SJSA1 (cell line): Measurements from ENCODE around the gene MGME1. TPM values are rescaled to one million over a fixed set of nuclear protein-coding genes. Genes with fewer than 3 reads are reported as not detected.
A peak's percentile ranks its signal among the peaks of the same experiment; 100 is the strongest.

Source experiments
- DNase-seq, 2 experiments: peaks; one replicate each; pipeline ENCODE4 v3.0.0-alpha.2; 2015 to 2020; ENCODE audit warnings: low spot score in 2 of 2, low read depth in 1 of 2
- H3K27ac ChIP-seq: fragments of 250-450 bp; sonication (Bioruptor Pico); 2 replicates; pipeline ENCODE4 v1.5.1; 2020; ENCODE audit warnings: mild to moderate bottlenecking, moderate library complexity
- H3K27me3 ChIP-seq: fragments of 250-450 bp; sonication (Bioruptor Pico); replicated peaks from 2 replicates; pipeline ENCODE4 v1.5.1; 2020; ENCODE audit warnings: mild to moderate bottlenecking, moderate library complexity
- H3K36me3 ChIP-seq: fragments of 250-450 bp; sonication (Bioruptor Pico); 2 replicates; pipeline ENCODE4 v1.5.1; 2020; ENCODE audit warnings: mild to moderate bottlenecking
- H3K4me1 ChIP-seq: fragments of 250-450 bp; sonication (Bioruptor Pico); replicated peaks from 2 replicates; pipeline ENCODE4 v1.6.1; 2021; ENCODE audit warnings: mild to moderate bottlenecking
- H3K4me3 ChIP-seq: fragments of 250-450 bp; sonication (Bioruptor Pico); 2 replicates; pipeline ENCODE4 v1.5.1; 2020; ENCODE audit warnings: mild to moderate bottlenecking
- H3K9me3 ChIP-seq: fragments of 250-450 bp; sonication (Bioruptor Pico); replicated peaks from 2 replicates; pipeline ENCODE4 v1.5.1; 2020; ENCODE audit warnings: mild to moderate bottlenecking
- total RNA-seq: library from RNA; depleted of rRNA; stranded (reverse); fragments of >200 nt; shearing (Covaris generic); gene quantifications from 2 replicates; pipeline ENCODE4 v1.2.3, GENCODE V29; 2014; rRNA removed

Gene MGME1, protein sequence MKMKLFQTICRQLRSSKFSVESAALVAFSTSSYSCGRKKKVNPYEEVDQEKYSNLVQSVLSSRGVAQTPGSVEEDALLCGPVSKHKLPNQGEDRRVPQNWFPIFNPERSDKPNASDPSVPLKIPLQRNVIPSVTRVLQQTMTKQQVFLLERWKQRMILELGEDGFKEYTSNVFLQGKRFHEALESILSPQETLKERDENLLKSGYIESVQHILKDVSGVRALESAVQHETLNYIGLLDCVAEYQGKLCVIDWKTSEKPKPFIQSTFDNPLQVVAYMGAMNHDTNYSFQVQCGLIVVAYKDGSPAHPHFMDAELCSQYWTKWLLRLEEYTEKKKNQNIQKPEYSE
- total RNA-seq, result 14.7 and 20.6 TPM in 2 replicates

DNA sequence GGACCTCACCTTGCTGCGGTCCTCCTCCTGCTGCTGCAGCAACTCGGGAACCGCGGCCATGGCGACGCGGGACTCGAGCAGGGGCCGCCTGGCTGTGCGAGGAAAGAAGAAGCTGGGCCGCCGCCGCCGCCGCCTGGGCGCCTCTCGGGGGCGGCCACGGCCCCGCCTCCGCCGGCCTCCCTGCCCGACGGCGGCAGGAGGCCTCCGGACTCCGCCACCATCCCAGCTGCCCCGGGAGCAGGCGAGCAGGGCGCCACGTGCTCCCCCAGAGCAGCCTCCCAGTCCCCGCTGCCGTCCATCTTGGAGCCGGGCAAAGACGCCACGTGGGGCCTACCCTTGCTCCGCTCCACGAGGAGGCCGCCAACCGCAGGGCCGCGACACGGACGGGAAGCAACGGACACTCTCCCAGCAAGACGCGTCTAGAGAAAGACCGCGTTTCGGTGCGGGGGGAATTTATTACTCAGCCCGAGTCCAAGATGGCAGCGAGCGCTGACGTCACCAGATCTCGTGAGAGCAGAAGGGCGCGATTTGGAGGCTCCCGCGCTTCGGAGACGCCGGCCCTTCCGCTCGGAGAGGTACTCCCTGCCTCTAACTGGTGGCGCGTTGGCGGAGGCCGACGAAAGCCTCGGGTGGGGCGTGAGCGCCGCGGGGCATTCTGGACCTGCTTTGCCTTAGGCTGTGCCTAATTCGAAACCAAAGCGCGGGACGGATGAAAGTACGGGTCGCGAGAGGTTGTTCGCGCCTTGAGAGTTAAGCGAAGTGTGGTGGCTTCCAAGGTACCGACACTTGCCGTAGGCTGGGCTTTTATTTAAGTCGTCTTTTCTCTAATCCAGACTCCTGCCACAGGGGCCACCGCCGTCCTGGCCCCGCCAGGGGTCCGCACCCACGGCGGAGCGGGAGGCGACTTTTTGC lies at the start of gene MGME1, which contains the start of gene SNX5:
TSS of gene MGME1 (plus strand) at position 653 of the 912 bp plus-strand sequence. CDS start 842 bp downstream, outside the sequence.
TSS of gene SNX5 (minus strand) at position 429 of the 912 bp plus-strand sequence. CDS start at position 60, 369 bp downstream.
- Histone ChIP-seq H3K27ac (peak within 1 kb of the TSS; percentile 97), H3K36me3 (peaks cover 57% of the 10 kb centered on the region), H3K4me1 (peaks cover 43% of the 10 kb centered on the region), H3K27me3 (no peaks in the 10 kb centered on the region), H3K9me3 (no peaks in the 10 kb centered on the region), H3K4me3 (peak within 1 kb of the TSS; percentile 75)
- peak; percentile 100 for DNase-seq

DNA sequence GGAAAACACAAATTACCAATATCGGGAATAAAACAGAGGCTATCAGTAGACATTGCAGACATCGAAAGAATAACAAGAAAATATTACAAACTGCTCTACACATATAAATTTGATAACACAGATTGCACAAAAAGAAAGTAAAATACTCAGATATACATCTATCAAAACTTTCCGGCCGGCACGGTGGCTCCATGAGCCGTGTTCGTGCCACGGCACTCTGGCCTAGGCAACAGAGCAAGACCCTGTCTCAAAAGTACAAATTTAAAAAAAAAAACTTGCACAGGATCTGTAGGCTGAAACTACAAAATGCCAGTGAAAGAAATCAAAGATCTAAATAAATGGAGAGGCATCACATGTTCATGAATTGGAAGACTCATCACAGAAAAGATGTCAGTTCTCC lies 49.7 kb upstream of the MGME1 start:
- no peaks in the 10 kb centered on the region for H3K4me1 ChIP-seq
- H3K4me3 ChIP-seq, result no peak overlapping the region

DNA sequence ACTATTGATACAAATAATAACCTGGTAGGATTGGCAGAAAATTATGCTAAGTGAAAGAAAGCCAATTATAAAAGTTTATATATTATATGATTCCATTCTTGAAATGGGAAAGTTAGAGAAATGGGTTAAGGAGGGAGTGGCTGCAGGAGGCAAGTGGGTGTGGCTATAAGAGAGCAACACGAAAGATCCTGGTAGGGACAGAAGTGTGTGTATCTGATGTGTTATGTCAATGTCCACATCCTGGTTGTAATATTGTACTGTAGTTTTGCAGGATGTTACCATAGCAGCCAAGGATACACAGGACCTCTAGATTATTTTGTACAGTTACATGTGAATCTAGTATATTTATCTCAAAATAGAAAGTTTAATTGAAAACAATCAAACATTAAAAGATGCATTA lies 47.0 kb upstream of the MGME1 start:
- Histone ChIP-seq H3K9me3 (no peaks in the 10 kb centered on the region), H3K4me3 (no peak overlapping the region), H3K36me3 (no peaks in the 10 kb centered on the region)

More for the DNA sequence above, 49.7 kb upstream of the MGME1 start:
- no peaks in the 10 kb centered on the region for H3K27me3 ChIP-seq
- no peak overlapping the region for H3K27ac ChIP-seq
- no peak for DNase-seq
- no peaks in the 10 kb centered on the region for H3K9me3 ChIP-seq
- no peaks in the 10 kb centered on the region for H3K36me3 ChIP-seq

DNA sequence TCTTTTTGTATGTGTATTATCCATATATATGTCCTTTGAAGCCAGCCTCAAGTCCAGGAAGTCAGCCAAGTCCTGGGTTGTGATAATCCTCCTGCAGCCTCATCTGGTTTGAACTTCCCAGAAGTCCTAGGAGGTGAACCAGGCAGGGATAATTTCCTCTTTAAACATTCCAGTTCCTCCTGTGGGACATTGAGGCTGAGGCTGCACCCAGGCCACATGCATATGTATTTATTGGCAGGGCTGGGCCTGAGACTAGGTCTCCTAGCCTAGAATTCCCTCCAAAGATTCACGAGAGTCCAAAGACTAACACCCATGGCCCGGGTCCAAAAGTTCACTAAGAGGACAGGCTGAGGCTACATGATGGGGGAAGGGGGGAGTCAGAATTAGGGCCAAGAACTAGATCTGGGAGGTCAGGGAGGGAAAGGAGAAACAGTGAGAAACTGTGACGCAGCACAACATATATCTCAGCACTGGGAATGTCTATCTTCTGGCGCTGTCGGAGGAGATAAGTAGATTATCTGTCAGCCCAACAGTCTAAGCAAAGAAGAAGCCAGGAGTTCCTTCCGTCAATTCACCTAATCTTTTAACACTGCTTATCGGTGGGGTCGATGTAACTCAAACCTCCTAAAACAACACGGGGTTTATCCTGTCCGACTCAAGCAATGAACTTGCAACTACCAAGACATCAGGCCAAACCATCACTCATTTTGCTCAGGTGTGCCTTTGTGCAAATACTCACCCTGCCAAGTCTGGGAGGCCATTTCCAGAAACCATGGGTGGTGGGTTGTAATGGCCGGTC lies 43.5 kb upstream of the MGME1 start:
- Histone ChIP-seq H3K36me3 (no peaks in the 10 kb centered on the region), H3K27ac (no peak overlapping the region), H3K9me3 (no peaks in the 10 kb centered on the region), H3K27me3 (no peaks in the 10 kb centered on the region), H3K4me1 (no peaks in the 10 kb centered on the region), H3K4me3 (no peak overlapping the region)
- DNase-seq, result no peak

More for the DNA sequence above, 47.0 kb upstream of the MGME1 start:
- Histone ChIP-seq H3K27ac (no peak overlapping the region), H3K27me3 (no peaks in the 10 kb centered on the region), H3K4me1 (no peaks in the 10 kb centered on the region)
- no peak for DNase-seq

DNA sequence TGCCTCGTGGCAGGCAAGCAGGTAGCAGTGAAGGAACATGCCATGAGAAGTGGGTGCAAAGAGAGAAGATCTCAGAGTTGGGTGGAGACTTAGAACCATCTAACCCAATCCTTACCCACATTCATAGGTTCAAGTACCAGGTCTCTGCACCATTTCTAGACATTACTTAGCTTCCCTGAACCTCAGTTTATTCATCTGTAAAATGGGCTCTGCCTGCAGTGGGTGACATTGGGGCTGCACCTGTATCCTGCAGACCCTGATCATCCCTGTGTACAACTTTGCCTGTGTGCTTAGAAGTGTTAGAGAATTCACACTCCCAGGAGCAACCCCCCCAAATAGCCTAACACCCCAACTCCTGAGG lies 42.9 kb upstream of the MGME1 start:
- Histone ChIP-seq H3K36me3 (no peaks in the 10 kb centered on the region), H3K27ac (no peak overlapping the region), H3K4me1 (no peaks in the 10 kb centered on the region), H3K9me3 (no peaks in the 10 kb centered on the region), H3K27me3 (no peaks in the 10 kb centered on the region), H3K4me3 (no peak overlapping the region)
- DNase-seq, result no peak

DNA sequence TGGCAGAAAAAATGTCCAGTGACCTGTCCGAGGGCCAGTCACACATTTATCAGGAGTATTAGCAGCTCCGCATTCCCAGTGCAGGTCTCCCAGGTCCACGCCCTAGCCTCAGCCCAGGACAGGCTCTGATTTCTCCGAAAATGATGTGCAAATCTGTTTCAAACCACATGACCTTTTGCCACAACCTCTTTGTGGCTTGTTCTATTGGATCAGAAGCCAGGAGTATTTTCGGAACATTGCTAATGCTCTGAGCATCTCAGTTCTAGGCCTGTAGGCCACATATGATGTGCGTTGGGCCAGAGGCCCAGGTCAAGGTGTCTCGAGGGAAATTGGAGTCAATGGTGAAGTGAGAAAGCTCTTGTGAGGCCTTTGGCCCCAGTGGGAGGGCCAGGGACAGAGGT lies 40.6 kb upstream of the MGME1 start:
- Histone ChIP-seq H3K9me3 (no peaks in the 10 kb centered on the region), H3K4me3 (no peak overlapping the region), H3K27ac (no peak overlapping the region), H3K27me3 (no peaks in the 10 kb centered on the region), H3K4me1 (no peaks in the 10 kb centered on the region), H3K36me3 (no peaks in the 10 kb centered on the region)
- no peak for DNase-seq

DNA sequence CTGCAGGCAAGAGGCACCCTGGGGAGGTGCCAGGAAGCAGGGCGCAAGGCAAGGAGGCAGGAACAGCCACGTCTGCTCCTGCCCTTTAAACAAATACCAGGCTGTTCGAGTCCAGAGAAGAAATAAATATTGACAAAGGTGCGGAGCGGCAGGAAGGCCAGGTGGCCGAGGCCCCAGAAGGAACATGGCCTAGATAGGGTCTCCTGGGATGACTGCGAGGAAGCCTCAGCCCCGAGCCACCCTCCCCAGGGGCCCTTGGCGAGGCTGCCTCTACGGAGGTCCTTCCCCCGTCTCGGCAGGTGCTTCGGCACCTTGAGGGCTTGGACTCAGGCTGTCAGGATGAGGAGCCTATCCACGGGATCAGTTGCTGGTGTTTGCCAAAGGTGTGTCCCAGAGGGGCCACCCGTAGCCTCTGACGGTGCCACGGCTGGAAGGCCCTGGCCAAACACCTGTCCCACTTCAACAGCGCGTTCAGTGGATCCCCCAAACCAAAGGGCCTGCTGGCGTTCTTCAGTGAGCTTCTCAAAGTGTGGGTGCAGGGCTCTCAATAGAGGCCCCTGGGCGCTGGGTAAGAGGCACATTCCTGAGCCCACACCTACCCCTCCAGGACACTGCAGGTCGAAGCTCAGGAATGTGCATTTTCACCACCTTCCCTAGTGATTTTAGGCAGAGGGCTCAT lies 40.0 kb upstream of the MGME1 start:
- Histone ChIP-seq H3K4me1 (no peaks in the 10 kb centered on the region), H3K9me3 (no peaks in the 10 kb centered on the region), H3K4me3 (no peak overlapping the region), H3K27me3 (no peaks in the 10 kb centered on the region), H3K36me3 (no peaks in the 10 kb centered on the region), H3K27ac (no peak overlapping the region)
- DNase-seq, result no peak

DNA sequence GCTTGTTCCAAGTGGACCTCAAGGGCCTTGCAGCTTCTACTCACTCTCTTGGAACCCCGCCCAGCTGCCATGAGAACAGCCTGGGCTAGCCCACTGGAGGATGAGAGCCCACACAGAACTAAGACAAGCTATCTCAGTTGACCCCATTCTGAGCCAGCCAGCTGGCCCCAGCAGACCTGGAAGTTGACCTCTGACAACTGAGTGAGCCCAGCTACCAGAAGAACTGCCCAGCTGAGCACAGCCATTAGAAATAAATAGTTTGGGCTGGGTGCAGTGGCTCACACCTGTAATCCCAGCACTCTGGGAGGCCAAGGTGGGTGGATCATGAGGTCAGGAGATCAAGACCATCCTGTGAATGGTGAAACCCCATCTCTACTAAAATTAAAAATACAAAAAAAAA lies 37.3 kb upstream of the MGME1 start:
- Histone ChIP-seq H3K4me3 (no peak overlapping the region), H3K9me3 (no peaks in the 10 kb centered on the region), H3K27me3 (no peaks in the 10 kb centered on the region), H3K4me1 (peaks cover 2% of the 10 kb centered on the region; the same call in 1 of the 2 replicates), H3K27ac (no peak overlapping the region), H3K36me3 (no peaks in the 10 kb centered on the region)
- no peak for DNase-seq

DNA sequence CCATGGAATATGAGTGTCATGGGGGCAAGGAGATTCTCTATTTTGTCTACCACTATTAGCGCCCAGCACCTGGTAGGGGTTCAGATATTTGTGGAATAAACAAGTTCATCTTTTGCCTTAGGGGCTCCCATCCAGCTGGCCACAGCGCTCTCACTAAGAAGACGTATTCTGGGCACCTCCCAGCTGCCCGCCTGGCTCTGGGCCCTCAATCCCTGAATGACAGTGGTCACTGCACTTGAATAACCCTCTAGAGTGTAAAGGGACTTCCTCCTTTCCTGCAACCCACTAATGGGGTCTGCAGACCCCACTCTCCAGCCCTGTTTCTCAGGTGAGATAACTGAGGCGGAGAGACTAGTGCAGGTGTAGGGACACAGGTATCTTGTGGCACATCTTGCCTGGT lies 36.4 kb upstream of the MGME1 start:
- DNase-seq, result no peak
- no peaks in the 10 kb centered on the region for H3K27me3 ChIP-seq
- H3K9me3 ChIP-seq, result no peaks in the 10 kb centered on the region
- H3K36me3 ChIP-seq, result no peaks in the 10 kb centered on the region
- peaks cover 7% of the 10 kb centered on the region; the same call in 1 of the 2 replicates for H3K4me1 ChIP-seq
- H3K27ac ChIP-seq, result no peak overlapping the region
- no peak overlapping the region for H3K4me3 ChIP-seq

DNA sequence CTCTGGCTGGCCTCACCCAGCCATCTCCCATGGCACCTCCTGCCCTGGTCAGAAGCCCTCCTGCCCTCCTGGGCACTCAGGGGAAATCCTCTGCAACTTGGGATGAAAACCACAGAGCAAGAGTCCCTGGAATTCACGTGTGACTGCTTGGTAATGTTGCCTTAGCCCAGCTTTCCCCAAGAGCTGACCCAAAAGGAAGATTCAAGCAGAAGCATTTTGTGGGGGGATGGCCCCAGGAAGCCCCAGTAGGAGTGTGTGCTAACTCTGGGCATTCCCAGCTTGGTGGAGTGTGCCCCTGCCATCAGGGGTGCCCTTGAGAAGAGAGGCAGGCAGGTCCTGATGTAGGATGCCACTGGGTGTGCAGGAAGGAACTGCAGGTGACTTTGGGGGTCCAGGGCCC lies 35.7 kb upstream of the MGME1 start:
- peaks cover 7% of the 10 kb centered on the region; the same call in 1 of the 2 replicates for H3K4me1 ChIP-seq
- no peaks in the 10 kb centered on the region for H3K27me3 ChIP-seq
- H3K36me3 ChIP-seq, result no peaks in the 10 kb centered on the region
- DNase-seq, result no peak
- H3K9me3 ChIP-seq, result no peaks in the 10 kb centered on the region
- no peak overlapping the region for H3K27ac ChIP-seq
- H3K4me3 ChIP-seq, result no peak overlapping the region

DNA sequence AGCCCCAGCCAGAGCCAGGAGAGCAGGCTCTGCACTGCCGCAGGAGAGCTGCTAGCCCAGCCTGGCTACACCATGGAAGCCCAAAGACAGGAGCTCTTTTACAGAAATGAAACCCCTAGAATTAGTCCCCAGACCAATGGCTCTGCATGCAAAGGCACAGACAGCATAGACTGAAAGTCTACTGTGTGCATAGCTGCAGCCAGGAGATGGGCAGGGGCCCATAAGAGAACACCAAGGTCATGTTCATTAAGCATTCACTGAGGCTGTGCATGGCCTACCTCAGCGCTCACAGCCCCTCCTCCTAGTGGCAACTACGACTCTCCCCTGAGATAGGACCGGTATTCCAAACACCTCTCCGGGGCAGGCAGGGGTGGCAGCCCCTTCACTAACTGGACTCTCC lies 35.1 kb upstream of the MGME1 start:
- no peak for DNase-seq
- Histone ChIP-seq H3K27ac (no peak overlapping the region), H3K9me3 (no peaks in the 10 kb centered on the region), H3K4me3 (no peak overlapping the region), H3K27me3 (no peaks in the 10 kb centered on the region), H3K36me3 (no peaks in the 10 kb centered on the region), H3K4me1 (peaks cover 7% of the 10 kb centered on the region; the same call in 1 of the 2 replicates)

DNA sequence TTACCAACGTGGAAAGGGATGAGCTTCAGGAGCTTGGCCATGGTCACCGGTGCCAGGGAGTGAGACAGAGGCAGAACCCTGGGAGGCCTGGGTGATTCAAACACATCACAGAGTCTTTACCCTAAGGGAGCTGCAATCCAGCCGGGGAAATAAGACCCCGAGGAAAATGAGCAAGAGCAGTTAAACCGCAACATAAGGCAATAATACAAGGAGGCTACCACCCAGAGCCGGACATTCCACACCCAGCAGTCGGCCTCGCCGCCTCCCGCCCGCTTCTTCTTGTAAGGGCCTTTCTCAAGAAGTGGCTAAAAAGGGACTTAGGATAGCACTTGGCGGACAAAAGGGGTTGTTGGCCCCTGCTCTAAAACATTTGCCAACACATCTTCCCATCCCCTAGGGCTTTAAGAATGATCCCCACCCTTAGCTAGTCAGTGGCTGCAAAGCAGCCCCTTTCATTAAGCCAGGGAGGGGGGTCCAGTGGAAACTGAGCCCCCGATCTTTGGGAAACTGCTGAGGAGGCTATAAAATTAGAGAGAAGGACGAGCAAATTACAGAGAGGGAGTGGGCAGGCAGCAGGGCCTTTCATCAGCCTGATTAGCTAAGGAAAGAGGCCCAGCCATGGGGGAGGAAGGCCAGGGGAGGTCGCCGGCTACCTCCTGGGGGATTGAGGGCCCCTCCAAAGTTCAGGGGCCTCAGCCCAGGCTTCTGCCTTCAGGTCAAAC lies 34.5 kb upstream of the MGME1 start:
- DNase-seq, result no peak
- Histone ChIP-seq H3K36me3 (peaks cover under 1% of the 10 kb centered on the region; the same call in 1 of the 2 replicates), H3K9me3 (no peaks in the 10 kb centered on the region), H3K4me1 (peaks cover 10% of the 10 kb centered on the region), H3K4me3 (no peak overlapping the region), H3K27ac (no peak overlapping the region), H3K27me3 (no peaks in the 10 kb centered on the region)
